GM19395 (cell line): ENCODE results near the gene MYO1C.
A peak's percentile ranks its signal among the peaks of the same experiment; 100 is the strongest.
"Not testable (repeated sequence)": the region's sequence is repeated elsewhere in the genome, so short reads cannot be mapped to it uniquely, and the experiment has no call there.

Source experiments
- ATAC-seq: cut with Tn5 transposase; IDR thresholded peaks from one replicate; pipeline ENCODE4 v1.9.1; 2021; ENCODE audit warnings: mild to moderate bottlenecking, moderate library complexity; ENCODE audit not compliant: unreplicated experiment

MYO1C gene

DNA sequence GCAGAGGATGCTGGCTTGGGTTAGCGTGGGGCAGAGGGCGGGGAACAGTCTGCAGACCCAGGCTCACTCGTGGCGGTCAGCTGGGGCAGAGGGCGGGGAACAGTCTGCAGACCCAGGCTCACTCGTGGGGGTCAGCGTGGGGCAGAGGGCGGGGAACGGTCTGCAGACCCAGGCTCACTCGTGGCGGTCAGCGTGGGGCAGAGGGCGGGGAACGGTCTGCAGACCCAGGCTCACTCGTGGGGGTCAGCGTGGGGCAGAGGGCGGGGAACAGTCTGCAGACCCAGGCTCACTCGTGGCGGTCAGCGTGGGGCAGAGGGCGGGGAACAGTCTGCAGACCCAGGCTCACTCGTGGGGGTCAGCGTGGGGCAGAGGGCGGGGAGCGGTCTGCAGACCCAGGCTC, 16.2 kb upstream of the MYO1C start:
- ATAC-seq: not testable (repeated sequence)

DNA sequence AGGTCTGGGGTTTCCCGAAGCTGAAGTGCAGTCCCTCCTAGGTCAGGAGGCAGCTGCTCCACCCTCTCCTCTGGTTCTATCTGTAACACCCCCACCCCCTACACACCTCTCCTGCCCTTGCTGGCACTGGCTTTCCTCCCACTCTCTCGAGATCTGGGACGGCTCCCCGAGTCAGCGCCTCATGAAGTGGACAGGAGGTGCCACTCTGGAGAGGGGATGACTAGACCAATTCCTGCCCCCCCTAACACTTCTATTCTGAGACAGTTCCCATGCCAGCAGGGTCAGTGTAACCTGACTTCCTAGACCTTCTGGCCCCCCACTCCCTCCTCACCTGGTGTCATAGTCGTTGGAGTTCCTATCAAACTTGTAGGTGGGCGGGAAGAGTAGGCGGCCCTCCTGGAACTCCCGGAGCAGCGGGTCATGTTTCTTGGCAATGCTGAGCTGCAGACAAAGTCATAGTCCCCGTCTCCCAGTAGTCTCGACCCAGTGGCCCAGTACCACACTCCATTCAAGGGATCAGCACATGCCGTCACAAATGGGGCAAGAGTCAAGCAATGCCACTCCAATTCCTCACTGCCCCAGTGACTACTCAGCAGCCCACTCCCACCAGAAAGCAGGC, 14.3 kb upstream of the MYO1C start:
- no peak for ATAC-seq

DNA sequence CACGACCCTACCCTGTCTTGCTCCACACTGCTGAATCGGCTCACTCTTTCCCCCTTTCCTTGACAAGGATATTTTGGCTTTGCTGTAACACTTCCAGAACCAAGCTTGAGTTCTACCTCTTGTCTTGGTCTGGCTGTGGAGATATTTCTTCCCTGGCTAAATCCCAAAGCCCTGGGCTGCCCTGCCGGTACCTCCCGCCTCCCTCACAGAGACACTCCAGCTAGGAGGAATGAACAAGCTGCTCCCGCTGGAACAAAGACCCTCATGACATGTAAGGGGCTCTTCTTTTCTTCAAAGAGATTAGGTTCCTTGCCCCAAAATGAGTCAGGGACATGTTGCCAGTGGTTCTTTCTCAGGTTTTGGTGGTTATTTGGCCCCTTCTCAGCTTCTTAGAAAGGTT, 13.1 kb upstream of the MYO1C start:
- no peak for ATAC-seq

DNA sequence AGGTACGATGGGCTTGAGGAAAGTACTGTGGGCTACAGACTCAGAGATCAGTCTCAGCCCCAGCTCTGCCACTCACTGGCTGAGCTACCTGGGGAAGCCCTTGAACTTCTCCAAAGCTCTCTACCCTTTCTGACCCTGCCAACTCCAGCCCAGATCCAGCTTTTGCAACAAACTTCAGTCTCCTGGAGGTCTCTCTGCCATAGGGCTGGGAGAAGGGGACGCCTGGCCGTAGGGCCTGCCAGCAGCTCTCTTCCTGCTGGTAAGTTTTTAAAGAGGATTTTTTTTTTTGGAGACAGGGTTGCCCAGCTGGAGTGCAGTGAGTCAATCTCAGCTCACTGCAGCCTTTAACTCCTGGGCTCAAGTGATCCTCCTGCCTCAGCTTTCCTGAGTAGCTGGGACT, 12.4 kb upstream of the MYO1C start:
- no peak for ATAC-seq

DNA sequence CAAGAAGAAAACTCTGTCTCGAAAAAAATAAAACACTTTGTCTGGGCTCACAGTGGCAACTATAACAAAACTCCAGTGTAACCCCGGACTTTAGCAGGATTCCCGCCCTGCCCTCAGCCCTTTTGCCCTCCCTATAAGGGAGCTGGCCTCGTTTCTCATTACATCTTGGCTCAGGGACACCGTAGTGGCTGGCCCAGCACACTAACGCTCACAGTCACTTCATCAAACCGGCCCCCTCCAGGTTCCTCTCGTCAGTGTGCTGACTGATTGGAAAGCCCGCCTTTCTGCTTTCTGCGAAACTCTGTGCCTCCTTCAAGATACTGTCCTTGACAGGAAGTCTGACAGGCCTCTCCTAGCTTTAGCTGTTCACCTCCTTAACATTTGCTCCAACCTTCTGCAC, 11.2 kb upstream of the MYO1C start:
- ATAC-seq: no peak

DNA sequence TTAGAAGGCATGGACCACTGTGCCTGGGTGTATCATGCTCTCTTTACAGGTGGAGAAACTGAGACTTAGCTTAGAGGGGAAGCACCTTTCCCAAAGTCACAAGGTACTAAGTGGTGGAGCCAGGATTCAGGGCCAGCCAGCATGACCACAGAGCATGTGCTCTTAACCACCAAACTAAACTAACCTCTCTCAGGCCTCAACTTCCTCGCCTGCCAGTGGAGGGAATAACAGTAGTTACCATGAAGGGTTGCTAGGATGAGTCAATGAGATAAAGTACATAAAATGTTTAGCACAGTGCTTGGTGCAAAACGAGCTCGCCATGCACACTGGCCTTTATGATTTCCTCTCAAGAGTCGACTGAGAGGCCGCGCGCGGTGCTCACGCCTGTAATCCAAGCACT, 6.4 kb upstream of the MYO1C start:
- ATAC-seq: no peak

DNA sequence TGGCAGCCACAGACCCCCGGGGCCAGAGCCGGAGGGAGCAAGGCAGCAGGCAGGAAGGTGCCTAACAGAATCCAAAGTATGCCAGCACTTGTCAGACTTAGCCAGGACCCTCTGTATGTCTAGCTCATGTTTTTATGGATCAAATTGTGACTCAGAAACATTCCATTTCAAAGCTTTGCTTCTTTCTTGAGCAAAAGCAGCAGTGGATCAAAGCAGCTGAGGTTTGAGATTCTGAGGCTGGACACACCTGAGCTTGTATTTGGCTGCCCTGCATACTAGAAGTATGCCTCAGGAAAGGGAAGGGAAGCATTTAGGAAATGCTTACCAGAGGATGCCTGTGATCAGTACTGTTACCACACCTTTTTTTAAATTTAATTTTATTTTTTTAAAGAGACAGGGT, 5.7 kb upstream of the MYO1C start:
- no peak for ATAC-seq

DNA sequence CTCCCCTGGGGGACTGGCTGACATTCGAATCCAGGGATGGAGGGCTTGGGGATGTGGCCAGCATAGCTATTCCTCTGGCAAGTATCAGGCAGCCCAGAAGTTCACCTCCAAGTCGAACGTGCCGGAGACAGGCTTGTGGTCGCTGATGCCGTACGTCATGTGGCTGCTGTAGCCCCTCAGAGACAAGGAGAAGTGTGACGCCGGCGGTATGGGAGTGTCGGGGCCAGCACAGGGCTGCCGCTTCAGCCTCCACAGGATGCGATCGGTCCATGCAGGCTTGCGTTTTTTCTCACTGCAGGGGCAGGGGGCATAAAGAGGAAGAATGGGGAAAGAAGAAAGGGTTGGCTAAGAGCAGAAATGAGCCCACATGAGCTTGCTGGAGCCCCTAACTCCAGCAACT, 5.3 kb upstream of the MYO1C start:
- ATAC-seq: no peak

DNA sequence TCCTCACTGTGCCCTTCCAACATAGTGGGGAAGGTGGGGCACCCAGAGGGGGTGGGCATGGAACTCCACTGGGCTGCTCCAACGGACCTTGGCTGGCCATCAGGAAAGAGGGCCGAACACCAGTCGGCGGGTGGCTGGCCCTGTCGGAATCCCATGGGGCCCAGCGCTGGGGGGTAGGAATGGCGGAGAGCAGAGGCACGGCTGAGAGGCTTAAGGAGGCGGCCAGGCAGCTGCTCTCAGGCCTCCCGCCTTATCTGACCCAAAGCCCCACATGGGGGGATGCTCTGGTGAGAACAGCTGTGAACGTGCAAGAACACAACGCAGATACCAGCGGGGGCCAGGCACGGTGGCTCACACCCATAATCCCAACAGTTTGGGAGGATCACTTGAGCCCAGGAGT, 4.4 kb upstream of the MYO1C start:
- no peak for ATAC-seq

DNA sequence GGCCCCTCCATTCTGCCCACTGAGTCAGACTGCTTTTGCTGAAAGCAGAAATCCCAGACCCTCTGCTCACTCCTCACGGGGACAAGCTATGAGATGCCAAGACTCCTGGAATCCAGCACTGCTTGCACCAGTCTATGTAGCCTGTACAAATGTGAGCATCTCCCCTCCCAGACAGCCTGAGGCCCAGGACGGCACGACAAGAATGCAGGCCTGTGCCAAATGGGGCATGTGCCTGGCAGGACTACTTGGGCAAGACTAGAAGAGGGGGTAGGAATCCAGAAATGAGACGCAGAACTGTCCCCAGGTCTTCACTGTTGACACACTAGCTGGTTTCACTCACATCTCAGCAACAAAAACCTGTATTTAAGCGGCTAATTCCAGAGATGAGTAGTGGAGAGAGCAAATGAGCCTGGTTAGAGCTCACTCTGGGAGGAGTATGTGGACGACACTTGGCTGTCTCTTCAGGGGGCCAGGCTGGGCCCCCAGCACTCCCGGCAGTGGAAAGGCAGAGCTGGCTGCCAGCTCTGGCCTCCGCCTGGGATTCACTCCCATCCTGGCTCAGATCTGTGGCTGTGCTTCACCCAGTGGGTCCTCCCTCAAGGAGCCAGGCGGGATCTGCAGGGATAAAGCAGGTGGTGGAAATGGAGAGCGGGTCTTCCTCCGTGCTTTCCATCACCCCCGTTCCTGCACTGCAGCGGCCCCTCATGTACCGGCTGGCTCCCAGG, 2.9 kb upstream of the MYO1C start:
- ATAC-seq: no peak

DNA sequence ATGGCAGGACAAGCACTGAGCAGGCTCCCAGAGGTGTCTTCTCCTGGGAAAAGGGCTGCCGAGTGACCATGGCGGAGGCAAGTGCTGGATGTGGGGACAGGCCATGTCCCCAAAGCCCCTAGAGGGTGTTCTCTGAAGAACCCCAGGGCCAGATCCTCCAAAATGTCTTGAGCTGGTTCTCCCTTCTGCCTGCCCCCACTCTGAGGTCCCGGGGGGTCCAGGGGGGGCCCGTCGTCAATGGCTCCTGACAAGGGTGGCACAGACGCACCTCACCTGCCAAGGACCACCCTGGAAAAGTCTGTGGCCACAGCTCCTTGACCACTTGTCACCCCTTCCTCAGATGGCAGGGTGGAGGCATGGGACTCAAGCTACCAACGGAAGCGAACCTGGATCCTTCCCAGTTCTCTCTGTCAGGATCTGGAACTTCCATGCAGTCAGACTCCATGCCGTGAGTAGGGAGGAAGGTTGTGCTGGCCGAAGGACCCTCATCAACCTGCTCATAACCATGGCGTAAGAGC, 2.3 kb upstream of the MYO1C start:
- no peak for ATAC-seq

DNA sequence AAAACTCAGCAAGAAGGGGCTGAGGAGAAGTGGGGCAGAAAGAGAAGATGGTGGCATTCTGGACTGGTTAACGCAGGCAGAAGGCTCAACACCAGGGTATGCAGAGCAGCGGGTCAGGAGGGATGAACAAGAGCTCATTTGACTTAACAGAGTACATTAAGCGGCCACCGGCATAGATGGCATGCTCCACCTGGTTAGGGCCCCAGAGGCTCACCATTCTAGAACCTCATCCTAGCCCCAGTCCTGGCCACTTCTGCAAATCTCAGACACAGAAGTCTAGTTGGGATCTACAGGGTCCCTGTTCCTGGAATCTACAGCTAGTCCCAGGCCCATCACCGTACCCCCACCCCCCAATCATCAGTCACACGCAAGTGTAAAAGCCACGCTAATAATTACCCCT, 1.7 kb upstream of the MYO1C start:
- ATAC-seq: no peak

DNA sequence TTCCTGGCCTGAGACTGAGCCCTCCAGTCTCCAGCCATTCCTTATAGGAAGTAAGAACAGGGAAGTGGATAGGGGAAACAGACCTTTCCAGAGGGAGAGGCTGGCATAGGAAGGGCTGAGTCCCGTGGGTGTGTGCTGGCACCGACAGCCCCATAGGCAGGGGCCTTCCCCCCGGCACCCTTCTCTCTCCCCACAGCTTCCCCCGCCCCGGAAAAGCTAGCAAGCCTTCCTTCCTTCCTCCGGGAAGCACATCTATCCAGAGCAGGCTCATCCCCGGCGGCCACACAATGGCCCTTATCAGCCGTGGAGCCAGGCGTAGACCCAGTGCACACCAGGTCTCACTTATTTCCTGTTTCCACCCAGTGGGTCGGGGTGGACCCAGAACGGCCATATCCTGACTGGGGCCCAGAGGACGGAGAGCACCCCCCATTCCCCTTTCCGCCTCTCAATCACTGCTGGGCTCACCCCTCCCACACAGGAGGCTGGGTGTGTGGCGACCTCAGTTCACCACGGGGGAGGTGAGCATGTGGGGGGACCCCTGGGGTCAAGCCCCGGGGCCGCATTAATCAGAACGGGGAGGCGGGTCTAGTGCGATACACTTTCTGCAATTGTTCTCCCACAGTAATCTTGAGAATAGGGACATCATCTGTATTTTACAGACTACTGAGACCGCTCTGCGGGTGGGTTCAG, 950 bp upstream of the MYO1C start:
- ATAC-seq: no peak

DNA sequence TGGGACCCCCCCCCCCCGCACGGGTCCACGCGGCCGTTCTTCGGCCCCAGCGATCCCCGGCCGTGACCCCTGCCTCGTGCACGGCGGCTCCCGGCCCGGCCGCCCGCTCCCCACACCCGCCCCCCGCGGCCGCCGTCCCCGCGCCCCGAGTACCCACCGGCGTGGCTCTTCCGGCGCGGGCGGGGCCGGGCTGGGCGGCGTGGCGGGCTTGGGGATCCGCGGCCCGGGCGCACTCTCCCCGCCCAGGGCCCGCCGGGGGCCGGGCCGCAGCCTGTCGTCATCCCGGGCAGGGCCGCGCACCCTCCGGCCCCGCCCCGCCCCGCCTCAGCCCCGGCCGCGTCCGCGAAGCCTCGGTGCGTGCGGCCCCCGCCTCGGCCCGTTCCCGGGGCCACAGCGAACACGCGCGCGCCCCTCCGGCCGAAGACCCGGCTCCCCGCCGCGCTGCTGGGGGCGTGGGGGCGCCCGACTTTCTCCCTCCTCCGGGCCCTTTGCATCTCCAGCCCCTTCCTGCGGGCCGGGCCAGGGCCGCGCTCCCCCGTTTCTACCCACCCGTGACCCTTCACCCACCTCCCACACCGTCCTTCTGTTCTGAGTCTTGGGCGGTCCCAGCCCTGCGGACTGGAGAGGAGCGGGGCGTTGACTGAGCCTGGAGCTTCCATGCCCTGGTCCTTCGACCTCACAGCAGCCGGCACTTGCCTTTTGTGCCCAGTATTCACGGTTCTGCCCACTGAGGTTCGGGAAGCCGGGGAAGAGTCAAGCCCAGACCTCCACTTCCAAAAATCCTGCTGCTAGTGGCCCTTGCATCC, 840 bp downstream of the MYO1C start:
- no peak for ATAC-seq

DNA sequence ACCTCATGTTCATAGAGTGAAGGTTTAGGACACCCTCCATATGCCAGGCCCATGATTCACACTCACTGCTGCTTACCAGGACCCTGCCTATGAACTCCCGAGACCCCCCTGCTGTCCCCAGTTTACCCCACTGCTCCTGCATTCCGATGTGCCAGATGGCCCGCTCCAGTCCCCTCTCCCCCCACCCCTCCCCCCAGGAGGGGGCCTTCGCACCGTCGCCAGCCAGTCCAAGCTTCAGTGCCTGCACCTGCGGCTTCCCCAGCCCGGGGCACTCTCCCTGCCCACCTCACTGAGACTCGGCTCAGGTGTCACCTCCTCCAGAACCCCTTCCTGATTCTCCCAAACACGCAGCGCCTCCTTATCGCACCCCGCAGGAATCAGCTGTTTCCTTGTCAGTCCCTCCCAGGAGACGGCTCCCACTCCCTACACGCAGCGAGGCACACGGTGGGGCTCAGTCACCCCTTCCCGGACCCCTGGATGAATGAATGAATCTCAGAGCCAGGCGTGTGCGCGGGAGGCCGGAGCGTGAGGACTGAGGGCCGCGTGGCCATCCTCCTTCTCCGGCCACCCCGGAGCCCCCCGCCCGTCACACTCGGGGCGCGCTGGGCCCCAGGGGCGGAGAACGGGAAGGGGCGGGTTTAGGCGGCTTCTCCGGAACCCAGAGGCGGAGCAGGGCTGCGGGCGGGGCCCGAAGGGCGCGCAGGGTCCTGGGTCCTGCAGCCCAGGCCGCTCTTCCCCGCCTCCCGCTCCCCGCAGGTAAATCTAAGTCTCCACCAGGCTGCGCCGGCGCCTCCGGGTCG, 1.6 kb downstream of the MYO1C start:
- ATAC-seq: peak; percentile 51

DNA sequence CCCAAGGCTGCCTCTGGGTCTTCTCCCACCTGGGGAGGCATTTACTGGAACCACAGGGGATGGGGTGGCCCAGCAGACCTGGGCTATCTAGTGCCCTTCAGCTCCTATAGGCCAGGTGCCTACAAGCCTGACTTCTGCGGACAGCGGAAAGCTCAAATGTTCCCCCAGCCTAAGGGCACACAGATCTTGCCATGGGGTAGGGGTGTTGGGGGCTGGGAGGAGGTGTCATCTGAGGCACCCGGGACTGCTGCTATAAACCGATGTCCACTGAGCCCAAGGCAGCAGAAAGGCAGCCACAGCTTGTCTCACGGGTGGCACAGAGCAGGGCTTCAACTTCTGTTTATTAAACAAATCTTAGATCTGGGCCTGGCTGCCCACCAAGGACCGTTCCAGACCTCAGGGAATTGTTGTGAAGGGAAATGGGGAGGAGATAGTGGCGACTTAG, 3.6 kb downstream of the MYO1C start:
- ATAC-seq: no peak

DNA sequence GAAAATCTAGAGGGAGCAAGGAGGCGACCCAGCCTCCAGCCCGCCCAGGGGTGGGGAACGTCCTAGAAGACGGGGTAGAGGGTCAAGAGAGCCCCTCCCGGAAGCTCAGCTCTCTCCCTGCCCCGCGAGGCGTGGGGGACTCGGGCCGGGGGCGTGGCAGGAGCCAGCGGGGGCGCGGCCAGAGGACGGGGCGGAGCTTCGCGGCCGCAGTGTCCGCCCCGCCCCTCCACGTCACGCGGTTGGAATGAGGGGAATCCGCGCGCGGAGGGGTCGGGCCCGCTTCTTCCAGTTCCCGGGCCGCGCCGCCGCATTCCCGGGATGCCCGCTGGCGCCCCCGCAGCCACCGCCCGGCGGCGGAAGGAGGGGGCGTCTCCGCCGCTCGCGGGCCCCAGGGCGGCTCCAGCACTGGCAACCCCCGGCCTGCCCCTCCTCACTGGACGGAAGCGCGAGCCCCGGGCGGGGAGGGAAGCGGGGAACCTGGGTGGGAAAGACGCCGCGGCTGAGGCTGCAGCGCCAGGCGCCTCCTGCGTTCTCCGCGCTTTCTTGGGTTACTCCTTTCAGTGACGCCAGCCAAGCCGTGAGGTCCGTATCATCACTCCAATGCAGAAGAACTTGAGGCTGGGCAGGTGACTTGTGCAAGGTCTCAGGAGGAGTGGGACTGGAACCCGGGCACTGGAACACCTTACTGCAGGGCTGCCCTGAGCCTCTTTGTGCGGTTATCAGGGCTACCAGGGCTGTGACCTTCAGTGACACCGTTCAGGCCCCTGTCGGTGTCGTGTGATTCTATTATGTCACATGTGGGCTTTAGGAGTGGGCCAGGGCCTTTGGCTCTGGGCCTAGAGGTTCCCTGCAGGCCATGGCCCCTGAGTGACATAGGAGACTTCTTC, 4.3 kb downstream of the MYO1C start:
- no peak for ATAC-seq

DNA sequence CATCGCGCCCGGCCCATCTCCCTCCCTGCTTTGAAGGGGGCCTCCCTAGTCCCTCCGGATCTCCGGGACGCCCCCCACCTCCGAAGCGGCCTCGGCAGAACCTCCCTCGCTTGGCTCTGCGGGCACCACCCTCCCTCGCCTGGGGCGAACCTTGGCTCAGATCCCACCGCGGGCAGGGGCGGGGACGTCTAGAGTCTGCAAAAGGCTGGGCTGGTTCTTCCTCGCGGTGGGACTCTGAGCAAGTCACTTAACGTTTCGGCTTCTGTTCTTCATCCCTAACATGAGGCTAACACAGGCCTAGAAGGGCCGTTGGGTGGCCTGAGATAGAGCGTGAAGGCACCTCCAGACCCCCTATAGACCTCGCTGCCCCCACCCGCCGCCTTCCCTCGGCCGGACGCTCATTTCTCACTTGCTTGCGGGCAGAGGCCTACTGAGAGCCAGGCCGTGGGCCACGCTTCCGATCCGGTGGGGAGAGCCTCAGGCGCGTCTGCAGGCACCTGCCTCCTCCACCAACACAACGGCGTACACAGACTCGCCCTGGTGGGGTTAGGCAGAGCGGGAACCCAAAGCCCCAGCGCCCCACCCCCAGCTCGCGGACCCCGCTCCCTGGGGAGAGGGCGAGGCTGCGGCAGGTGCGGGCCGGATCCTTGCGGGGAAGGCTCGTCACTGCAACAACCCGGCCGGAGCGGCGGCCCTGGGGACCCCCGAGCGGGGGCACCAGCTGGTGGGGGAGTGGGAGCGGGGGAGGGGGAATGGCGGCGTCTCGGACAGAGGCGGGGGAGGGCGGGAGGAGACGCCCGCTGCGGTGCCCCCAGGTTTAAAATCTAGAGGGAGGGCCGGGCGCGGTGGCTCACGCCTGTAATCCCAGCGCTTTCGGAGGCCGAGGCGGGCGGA, 5.4 kb downstream of the MYO1C start:
- ATAC-seq: no peak
